Stimulated activated CD8-positive, alpha-beta memory T cell treated with anti-CD3 and anti-CD28 coated beads, Interleukin-7, amount 100 ng/mL, for 24 hours (primary cell): ENCODE results near the gene MC5R.
"Not testable (repeated sequence)": the region's sequence is repeated elsewhere in the genome, so short reads cannot be mapped to it uniquely, and the experiment has no call there.

Experiments used
- DNase-seq: peaks from one replicate; pipeline ENCODE4 v3.0.0-alpha.2; 2020; ENCODE audit warnings: low read depth

The MC5R gene

GRCh38 chr18:13849791-13850190 lies 25.8 kb downstream of the MC5R start:
- no peak for DNase-seq

GRCh38 chr18:13862898-13863297 lies 38.9 kb downstream of the MC5R start:
- DNase-seq = not testable (repeated sequence)

GRCh38 chr18:13868501-13869271 lies 44.7 kb downstream of the MC5R start:
- DNase-seq = no peak

GRCh38 chr18:13871701-13872100 lies 47.8 kb downstream of the MC5R start:
- no peak for DNase-seq

- no peak for DNase-seq
These were observed 48.4 kb downstream of the MC5R start for GRCh38 chr18:13872373-13872772.

- DNase-seq = no peak
These were observed 49.0 kb downstream of the MC5R start for GRCh38 chr18:13872932-13873331.

- no peak for DNase-seq
These were observed 50.6 kb downstream of the MC5R start for GRCh38 chr18:13874558-13874957.
